Breast epithelium (tissue), 3 donors: ENCODE measurements around the gene UBA3.

Experiments used
- POLR2AphosphoS5 ChIP-seq, 3 donors: sonication (generic); formaldehyde crosslinking; IDR thresholded peaks; one replicate each; pipeline ENCODE4 v1.6.1; 2017; ENCODE audit warnings: antibody characterized with exemption in 3 of 3
- TF ChIP-seq, protein P1 (sequence below), 3 donors: fragments of 450-650 bp; IDR thresholded peaks; one replicate each; pipeline ENCODE4 v1.5.1; 2016 to 2017; ENCODE audit warnings: antibody characterized with exemption in 3 of 3, mild to moderate bottlenecking in 3 of 3, moderate library complexity in 3 of 3

DNA sequence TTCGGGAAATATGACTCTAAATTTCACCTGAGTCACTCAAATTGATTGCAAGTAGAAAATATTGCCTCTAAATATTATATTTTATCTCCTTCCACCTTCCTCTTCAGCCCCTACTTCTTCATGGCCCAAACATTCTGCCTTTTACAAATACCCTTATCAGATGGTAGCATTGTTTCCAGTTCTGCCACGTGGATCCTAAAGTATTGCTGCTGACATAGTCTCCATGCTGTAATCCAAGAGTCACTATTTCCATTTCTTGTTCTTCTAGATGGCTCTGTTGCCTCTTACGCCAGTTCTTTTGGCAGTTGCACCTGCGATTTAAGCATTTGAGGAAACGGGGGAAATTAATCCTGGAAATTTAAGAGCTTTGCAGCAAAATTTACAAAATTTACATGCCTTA is 28.6 kb upstream of the UBA3 start:
- TF ChIP-seq, protein P1, sequence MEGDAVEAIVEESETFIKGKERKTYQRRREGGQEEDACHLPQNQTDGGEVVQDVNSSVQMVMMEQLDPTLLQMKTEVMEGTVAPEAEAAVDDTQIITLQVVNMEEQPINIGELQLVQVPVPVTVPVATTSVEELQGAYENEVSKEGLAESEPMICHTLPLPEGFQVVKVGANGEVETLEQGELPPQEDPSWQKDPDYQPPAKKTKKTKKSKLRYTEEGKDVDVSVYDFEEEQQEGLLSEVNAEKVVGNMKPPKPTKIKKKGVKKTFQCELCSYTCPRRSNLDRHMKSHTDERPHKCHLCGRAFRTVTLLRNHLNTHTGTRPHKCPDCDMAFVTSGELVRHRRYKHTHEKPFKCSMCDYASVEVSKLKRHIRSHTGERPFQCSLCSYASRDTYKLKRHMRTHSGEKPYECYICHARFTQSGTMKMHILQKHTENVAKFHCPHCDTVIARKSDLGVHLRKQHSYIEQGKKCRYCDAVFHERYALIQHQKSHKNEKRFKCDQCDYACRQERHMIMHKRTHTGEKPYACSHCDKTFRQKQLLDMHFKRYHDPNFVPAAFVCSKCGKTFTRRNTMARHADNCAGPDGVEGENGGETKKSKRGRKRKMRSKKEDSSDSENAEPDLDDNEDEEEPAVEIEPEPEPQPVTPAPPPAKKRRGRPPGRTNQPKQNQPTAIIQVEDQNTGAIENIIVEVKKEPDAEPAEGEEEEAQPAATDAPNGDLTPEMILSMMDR (IDR thresholded peaks at IDR 0.05), result no peak
- no peak for TF ChIP-seq POLR2AphosphoS5 (IDR thresholded peaks at IDR 0.05)
